NCI-H774 (cell line): Measurements from ENCODE around the gene SRD5A3.

ENCODE experiments used
- DNase-seq: peaks from one replicate; lab custom pipeline; 2025; lab: John Stamatoyannopoulos, UW

The SRD5A3 gene

GRCh38 chr4:55376698-55377097, 30.7 kb downstream of the SRD5A3 start:
- DNase-seq, result no peak

- no peak for DNase-seq
These were observed 32.8 kb downstream of the SRD5A3 start for GRCh38 chr4:55378617-55379467.

GRCh38 chr4:55380576-55380975, 34.5 kb downstream of the SRD5A3 start:
- no peak for DNase-seq

GRCh38 chr4:55381502-55381901, 35.5 kb downstream of the SRD5A3 start:
- no peak for DNase-seq

GRCh38 chr4:55382488-55383003, 36.5 kb downstream of the SRD5A3 start:
- DNase-seq, result no peak

GRCh38 chr4:55385201-55385649, 39.2 kb downstream of the SRD5A3 start:
- no peak for DNase-seq

GRCh38 chr4:55386073-55386472, 40.0 kb downstream of the SRD5A3 start:
- DNase-seq, result no peak

- DNase-seq, result no peak
These were observed 40.8 kb downstream of the SRD5A3 start for GRCh38 chr4:55386840-55387239.

GRCh38 chr4:55393461-55394320, 47.6 kb downstream of the SRD5A3 start:
- no peak for DNase-seq

- DNase-seq, result no peak
These were observed 49.1 kb downstream of the SRD5A3 start for GRCh38 chr4:55395218-55395528.

- DNase-seq, result peak; percentile 85
These were observed 49.7 kb downstream of the SRD5A3 start, which contains the start of gene TMEM165 for GRCh38 chr4:55395529-55396307. Gene TMEM165, plus strand, starts transcription at chr4:55395957. Its CDS starts 233 bp downstream, at chr4:55396190.

- DNase-seq, result peak; percentile 8
These were observed 50.5 kb downstream of the SRD5A3 start for GRCh38 chr4:55396308-55397125.

- DNase-seq, result no peak
These were observed 51.0 kb downstream of the SRD5A3 start for GRCh38 chr4:55397126-55397436.

- DNase-seq, result no peak
These were observed 51.7 kb downstream of the SRD5A3 start for GRCh38 chr4:55397520-55398321.

- DNase-seq, result no peak
These were observed 52.4 kb downstream of the SRD5A3 start for GRCh38 chr4:55398461-55398860.

- DNase-seq, result no peak
These were observed 52.9 kb downstream of the SRD5A3 start for GRCh38 chr4:55398966-55399365.

GRCh38 chr4:55399581-55399980, 53.5 kb downstream of the SRD5A3 start:
- DNase-seq, result no peak

- DNase-seq, result no peak
These were observed 59.0 kb downstream of the SRD5A3 start for GRCh38 chr4:55405073-55405472.

- DNase-seq, result no peak
These were observed 60.5 kb downstream of the SRD5A3 start for GRCh38 chr4:55406545-55406944.

GRCh38 chr4:55407119-55407518, 61.1 kb downstream of the SRD5A3 start:
- DNase-seq, result no peak
